Measurements from ENCODE around the gene PTMS. TPM values are rescaled to one million over a fixed set of nuclear protein-coding genes. Genes with fewer than 3 reads are reported as not detected.
A peak's percentile ranks its signal among the peaks of the same experiment; 100 is the strongest.

PTMS gene
- polyA plus RNA-seq, 4 donors: 34.0 to 204 (median 122) TPM

- H3K4me3 ChIP-seq (ENCODE audit: low read depth in 1 of 3, low read length in 3 of 3): no peak overlapping the region
- peaks cover 5 to 61% (median 29%) of the 10 kb centered on the region in 3 donors for H3K36me3 ChIP-seq (ENCODE audit: control insufficient read depth in 3 of 3, insufficient read depth in 2 of 3, low read depth in 1 of 3, low read length in 3 of 3)
- DNase-seq: no peak
- WGBS, 3 donors: 62 to 80% (median 78%) methylated on average over 12 to 13 of the region's 13 CpGs
- FAIRE-seq: no peak
- peak overlapping the region in 1 of 3 donors; percentile 56 for H3K27ac ChIP-seq (ENCODE audit: low read depth in 1 of 3, low read length in 2 of 3)
- no peaks in the 10 kb centered on the region for H3K27me3 ChIP-seq (ENCODE audit: control insufficient read depth in 3 of 3, insufficient read depth in 3 of 3, low read length in 3 of 3)
- no peaks in the 10 kb centered on the region for H3K4me1 ChIP-seq (ENCODE audit: control insufficient read depth in 3 of 3, insufficient read depth in 2 of 3, low read depth in 1 of 3, low read length in 2 of 3)
- H3K9me3 ChIP-seq (ENCODE audit: control insufficient read depth in 2 of 2, insufficient read depth in 1 of 2, low read depth in 1 of 2, low read length in 1 of 2): no peaks in the 10 kb centered on the region
Measured at GRCh38 chr12:6745741-6746525, 20.2 kb upstream of the PTMS start.

DNA sequence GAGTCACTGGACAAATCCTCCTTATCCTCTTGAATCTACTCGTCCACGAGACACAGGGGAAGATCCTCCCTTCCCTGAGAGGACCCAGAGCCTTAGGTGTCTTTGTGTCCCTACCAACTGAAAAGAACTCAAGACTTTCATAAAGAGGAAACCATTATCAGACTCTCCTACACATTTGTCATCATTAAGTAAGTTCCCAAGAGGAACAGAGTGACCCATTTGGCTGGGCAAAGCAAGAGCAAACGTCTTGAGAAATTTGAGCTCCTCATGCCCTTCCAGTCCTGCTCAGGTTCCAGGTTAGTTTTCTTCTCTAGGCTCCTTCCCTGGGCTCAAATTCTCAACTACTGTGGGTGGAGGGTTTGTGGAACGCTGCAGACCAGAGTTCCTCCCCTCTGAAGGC is 18.9 kb upstream of the PTMS start:
- H3K9me3 ChIP-seq (ENCODE audit: control insufficient read depth in 2 of 2, insufficient read depth in 1 of 2, low read depth in 1 of 2, low read length in 1 of 2): no peaks in the 10 kb centered on the region
- no peak overlapping the region for H3K4me3 ChIP-seq (ENCODE audit: low read depth in 1 of 3, low read length in 3 of 3)
- peaks cover 7 to 74% (median 29%) of the 10 kb centered on the region in 3 donors for H3K36me3 ChIP-seq (ENCODE audit: control insufficient read depth in 3 of 3, insufficient read depth in 2 of 3, low read depth in 1 of 3, low read length in 3 of 3)
- no peak overlapping the region for H3K27ac ChIP-seq (ENCODE audit: low read depth in 1 of 3, low read length in 2 of 3)
- FAIRE-seq: no peak
- 74 to 80% (median 79%) methylated on average over 4 of the region's 4 CpGs for WGBS, 3 donors
- no peaks in the 10 kb centered on the region for H3K27me3 ChIP-seq (ENCODE audit: control insufficient read depth in 3 of 3, insufficient read depth in 3 of 3, low read length in 3 of 3)
- H3K4me1 ChIP-seq (ENCODE audit: control insufficient read depth in 3 of 3, insufficient read depth in 2 of 3, low read depth in 1 of 3, low read length in 2 of 3): peaks cover 0 to 6% (median 6%) of the 10 kb centered on the region in 3 donors
- DNase-seq: no peak

- Histone ChIP-seq H3K4me3 (ENCODE audit: low read depth in 1 of 3, low read length in 3 of 3) (no peak overlapping the region), H3K9me3 (ENCODE audit: control insufficient read depth in 2 of 2, insufficient read depth in 1 of 2, low read depth in 1 of 2, low read length in 1 of 2) (no peaks in the 10 kb centered on the region), H3K27me3 (ENCODE audit: control insufficient read depth in 3 of 3, insufficient read depth in 3 of 3, low read length in 3 of 3) (no peaks in the 10 kb centered on the region), H3K36me3 (ENCODE audit: control insufficient read depth in 3 of 3, insufficient read depth in 2 of 3, low read depth in 1 of 3, low read length in 3 of 3) (peaks cover 7 to 74% (median 29%) of the 10 kb centered on the region in 3 donors), H3K27ac (ENCODE audit: low read depth in 1 of 3, low read length in 2 of 3) (no peak overlapping the region), H3K4me1 (ENCODE audit: control insufficient read depth in 3 of 3, insufficient read depth in 2 of 3, low read depth in 1 of 3, low read length in 2 of 3) (peaks cover 0 to 8% (median 8%) of the 10 kb centered on the region in 3 donors)
- DNase-seq: no peak
- no peak for FAIRE-seq
- 95 to 98% (median 96%) methylated on average over 28 of the region's 28 CpGs for WGBS, 3 donors
Measured at GRCh38 chr12:6748761-6749160, 17.4 kb upstream of the PTMS start.

DNA sequence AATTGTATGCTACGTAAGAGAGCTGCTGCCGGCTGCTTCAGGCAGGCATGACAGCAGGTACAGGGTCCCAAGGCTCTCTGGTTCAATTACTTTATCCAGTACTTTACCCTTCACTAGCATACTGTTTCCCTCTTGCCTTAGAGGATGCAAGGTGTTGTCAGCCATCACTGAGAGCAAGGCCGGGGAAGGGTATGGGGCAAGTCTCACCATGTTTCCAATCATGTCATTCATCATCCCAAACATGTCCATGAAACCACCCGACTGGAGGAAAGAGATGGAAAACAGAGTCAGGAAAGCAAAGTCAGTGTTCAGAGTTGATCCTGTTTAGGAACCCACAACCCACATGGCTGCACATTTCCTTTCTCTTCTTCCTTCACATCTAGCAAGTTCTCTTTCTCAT is 15.7 kb upstream of the PTMS start:
- no peak overlapping the region for H3K27ac ChIP-seq (ENCODE audit: low read depth in 1 of 3, low read length in 2 of 3)
- FAIRE-seq (no peak), DNase-seq (no peak)
- H3K36me3 ChIP-seq (ENCODE audit: control insufficient read depth in 3 of 3, insufficient read depth in 2 of 3, low read depth in 1 of 3, low read length in 3 of 3): peaks cover 7 to 61% (median 29%) of the 10 kb centered on the region in 3 donors
- H3K4me1 ChIP-seq (ENCODE audit: control insufficient read depth in 3 of 3, insufficient read depth in 2 of 3, low read depth in 1 of 3, low read length in 2 of 3): peaks cover 0 to 17% (median 12%) of the 10 kb centered on the region in 3 donors
- 87 to 91% (median 90%) methylated on average over 4 of the region's 4 CpGs for WGBS, 3 donors
- no peaks in the 10 kb centered on the region for H3K9me3 ChIP-seq (ENCODE audit: control insufficient read depth in 2 of 2, insufficient read depth in 1 of 2, low read depth in 1 of 2, low read length in 1 of 2)
- no peaks in the 10 kb centered on the region for H3K27me3 ChIP-seq (ENCODE audit: control insufficient read depth in 3 of 3, insufficient read depth in 3 of 3, low read length in 3 of 3)
- H3K4me3 ChIP-seq (ENCODE audit: low read depth in 1 of 3, low read length in 3 of 3): no peak overlapping the region

DNA sequence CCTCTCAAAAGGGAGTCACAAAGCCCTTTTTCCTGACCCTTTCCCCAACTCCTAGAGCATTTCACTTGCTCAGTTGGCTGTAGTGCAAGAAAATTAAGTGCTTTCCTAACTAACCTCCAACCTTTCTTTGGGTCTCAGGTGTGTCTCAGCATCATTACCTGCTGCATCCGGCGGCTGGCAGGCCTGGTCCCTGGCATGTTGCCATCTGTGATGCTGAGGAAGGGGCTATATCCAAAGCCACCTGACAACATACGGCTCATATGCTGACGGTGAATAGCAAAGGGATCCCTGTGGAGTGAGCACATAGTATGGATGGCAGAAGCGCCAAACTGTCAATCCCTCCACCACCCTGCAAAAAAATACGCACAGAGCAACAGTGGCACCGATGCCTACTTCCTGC is 14.4 kb upstream of the PTMS start:
- no peak for DNase-seq
- peaks cover 7 to 51% (median 29%) of the 10 kb centered on the region in 3 donors for H3K36me3 ChIP-seq (ENCODE audit: control insufficient read depth in 3 of 3, insufficient read depth in 2 of 3, low read depth in 1 of 3, low read length in 3 of 3)
- 73 to 84% (median 82%) methylated on average over 7 of the region's 7 CpGs for WGBS, 3 donors

GRCh38 chr12:6752167-6752920 is 13.8 kb upstream of the PTMS start:
- FAIRE-seq (no peak), DNase-seq (peak in 1 of 2 donors; percentile 65)
- WGBS, 3 donors: 5% methylated on average over 20 to 24 of the region's 24 CpGs
- H3K4me1 ChIP-seq (ENCODE audit: control insufficient read depth in 3 of 3, insufficient read depth in 2 of 3, low read depth in 1 of 3, low read length in 2 of 3): peaks cover 0 to 17% (median 12%) of the 10 kb centered on the region in 3 donors
- peak overlapping the region; percentile 75 to 99 (median 85) for H3K4me3 ChIP-seq (ENCODE audit: low read depth in 1 of 3, low read length in 3 of 3)
- peak overlapping the region; percentile 88 to 99 (median 95) for H3K27ac ChIP-seq (ENCODE audit: low read depth in 1 of 3, low read length in 2 of 3)
- H3K36me3 ChIP-seq (ENCODE audit: control insufficient read depth in 3 of 3, insufficient read depth in 2 of 3, low read depth in 1 of 3, low read length in 3 of 3): peaks cover 7 to 46% (median 28%) of the 10 kb centered on the region in 3 donors
- no peaks in the 10 kb centered on the region for H3K27me3 ChIP-seq (ENCODE audit: control insufficient read depth in 3 of 3, insufficient read depth in 3 of 3, low read length in 3 of 3)
- no peaks in the 10 kb centered on the region for H3K9me3 ChIP-seq (ENCODE audit: control insufficient read depth in 2 of 2, insufficient read depth in 1 of 2, low read depth in 1 of 2, low read length in 1 of 2)

More for the DNA sequence above, 14.4 kb upstream of the PTMS start:
- no peak for FAIRE-seq
- H3K9me3 ChIP-seq (ENCODE audit: control insufficient read depth in 2 of 2, insufficient read depth in 1 of 2, low read depth in 1 of 2, low read length in 1 of 2): no peaks in the 10 kb centered on the region
- H3K4me1 ChIP-seq (ENCODE audit: control insufficient read depth in 3 of 3, insufficient read depth in 2 of 3, low read depth in 1 of 3, low read length in 2 of 3): peaks cover 0 to 17% (median 12%) of the 10 kb centered on the region in 3 donors
- H3K27me3 ChIP-seq (ENCODE audit: control insufficient read depth in 3 of 3, insufficient read depth in 3 of 3, low read length in 3 of 3): no peaks in the 10 kb centered on the region
- peak overlapping the region in 2 of 3 donors; percentile 85 to 99 for H3K4me3 ChIP-seq (ENCODE audit: low read depth in 1 of 3, low read length in 3 of 3)
- H3K27ac ChIP-seq (ENCODE audit: low read depth in 1 of 3, low read length in 2 of 3): peak overlapping the region in 2 of 3 donors; percentile 95 to 99

GRCh38 chr12:6752921-6753771 is 13.0 kb upstream of the PTMS start, which contains the start of gene MLF2:
Gene MLF2, minus strand, starts transcription at chr12:6753141. Its CDS starts 807 bp downstream, at chr12:6752334.
- FAIRE-seq (no peak), DNase-seq (peak; percentile 98 to 99)
- Histone ChIP-seq H3K4me3 (ENCODE audit: low read depth in 1 of 3, low read length in 3 of 3) (peak within 1 kb of the TSS; percentile 75 to 99 (median 85)), H3K4me1 (ENCODE audit: control insufficient read depth in 3 of 3, insufficient read depth in 2 of 3, low read depth in 1 of 3, low read length in 2 of 3) (peaks cover 0 to 17% (median 12%) of the 10 kb centered on the region in 3 donors), H3K27ac (ENCODE audit: low read depth in 1 of 3, low read length in 2 of 3) (peak within 1 kb of the TSS; percentile 88 to 99 (median 95)), H3K9me3 (ENCODE audit: control insufficient read depth in 2 of 2, insufficient read depth in 1 of 2, low read depth in 1 of 2, low read length in 1 of 2) (no peaks in the 10 kb centered on the region), H3K36me3 (ENCODE audit: control insufficient read depth in 3 of 3, insufficient read depth in 2 of 3, low read depth in 1 of 3, low read length in 3 of 3) (peaks cover 7 to 38% (median 23%) of the 10 kb centered on the region in 3 donors), H3K27me3 (ENCODE audit: control insufficient read depth in 3 of 3, insufficient read depth in 3 of 3, low read length in 3 of 3) (no peaks in the 10 kb centered on the region)
- 0% methylated on average over 60 to 62 of the region's 62 CpGs for WGBS, 3 donors

Data from small intestine (tissue), 7 donors.